Thyroid gland (tissue), 4 donors: Measurements from ENCODE around the gene ROBO2.

ENCODE experiments used
- POLR2A ChIP-seq, 2 donors: fragments of 450-650 bp; IDR thresholded peaks; one replicate each; pipeline ENCODE4 v1.6.1; 2017; ENCODE audit warnings: antibody characterized with exemption in 2 of 2, mild to moderate bottlenecking in 2 of 2, moderate library complexity in 1 of 2
- TF ChIP-seq, protein P1 (sequence below), 6 experiments: fragments of 200-600 bp in 3 of 6; fragments of 450-650 bp in 3 of 6; sonication (generic) in 3 of 6; IDR thresholded peaks; one replicate each; pipeline ENCODE4 v1.5.1; 2016 to 2019; ENCODE audit warnings: antibody characterized with exemption in 6 of 6, mild to moderate bottlenecking in 2 of 6, inconsistent platforms in 1 of 6, moderate library complexity in 1 of 6

- TF ChIP-seq, protein P1, sequence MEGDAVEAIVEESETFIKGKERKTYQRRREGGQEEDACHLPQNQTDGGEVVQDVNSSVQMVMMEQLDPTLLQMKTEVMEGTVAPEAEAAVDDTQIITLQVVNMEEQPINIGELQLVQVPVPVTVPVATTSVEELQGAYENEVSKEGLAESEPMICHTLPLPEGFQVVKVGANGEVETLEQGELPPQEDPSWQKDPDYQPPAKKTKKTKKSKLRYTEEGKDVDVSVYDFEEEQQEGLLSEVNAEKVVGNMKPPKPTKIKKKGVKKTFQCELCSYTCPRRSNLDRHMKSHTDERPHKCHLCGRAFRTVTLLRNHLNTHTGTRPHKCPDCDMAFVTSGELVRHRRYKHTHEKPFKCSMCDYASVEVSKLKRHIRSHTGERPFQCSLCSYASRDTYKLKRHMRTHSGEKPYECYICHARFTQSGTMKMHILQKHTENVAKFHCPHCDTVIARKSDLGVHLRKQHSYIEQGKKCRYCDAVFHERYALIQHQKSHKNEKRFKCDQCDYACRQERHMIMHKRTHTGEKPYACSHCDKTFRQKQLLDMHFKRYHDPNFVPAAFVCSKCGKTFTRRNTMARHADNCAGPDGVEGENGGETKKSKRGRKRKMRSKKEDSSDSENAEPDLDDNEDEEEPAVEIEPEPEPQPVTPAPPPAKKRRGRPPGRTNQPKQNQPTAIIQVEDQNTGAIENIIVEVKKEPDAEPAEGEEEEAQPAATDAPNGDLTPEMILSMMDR (IDR thresholded peaks at IDR 0.05) = no peak
- no peak for TF ChIP-seq POLR2A (IDR thresholded peaks at IDR 0.05)
Measured at GRCh38 chr3:77093101-77093500, 53.2 kb downstream of the ROBO2 start.
